ENCODE data around the gene DEPDC4. TPM values are rescaled to one million over a fixed set of nuclear protein-coding genes. Genes with fewer than 3 reads are reported as not detected.
"Not testable (repeated sequence)": the region's sequence is repeated elsewhere in the genome, so short reads cannot be mapped to it uniquely, and the experiment has no call there.

Gene DEPDC4
- total RNA-seq, 1 experiment from 2014 or later: 1.9 TPM

DNA sequence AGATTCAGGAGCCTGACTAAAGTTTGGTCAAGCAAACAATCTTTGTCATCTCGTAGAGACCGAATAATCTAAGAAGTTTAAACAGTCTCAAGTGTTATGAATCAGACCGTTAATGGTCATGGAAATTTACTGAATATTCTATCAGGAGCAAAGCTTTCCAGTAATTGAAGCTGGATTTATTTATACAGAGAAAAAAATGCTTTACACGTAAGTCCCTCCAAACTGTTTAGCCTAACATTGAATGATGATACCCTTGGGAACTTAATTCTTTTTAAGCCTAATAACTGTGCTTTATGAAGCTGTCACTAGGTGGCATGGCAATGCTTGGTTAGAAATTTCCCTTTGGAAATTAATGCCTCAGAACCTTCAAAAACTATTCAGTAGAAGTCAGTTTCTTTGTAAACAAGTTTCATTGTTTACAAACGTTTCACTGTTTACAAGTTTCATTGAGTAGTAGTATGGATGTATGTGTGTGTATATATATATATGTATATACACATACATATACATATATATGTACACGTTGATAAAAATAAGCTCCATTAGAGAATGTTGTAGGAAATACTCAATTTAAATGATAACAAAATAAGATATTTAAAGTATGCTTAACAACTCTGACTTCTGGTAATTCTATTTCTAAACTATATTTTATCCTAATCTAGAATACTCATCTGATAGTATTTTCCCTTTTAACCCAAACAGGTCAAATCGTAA, 32.1 kb downstream of the DEPDC4 start:
- CTCF ChIA-PET: interaction anchor here (0.6 to 1.4 kb wide), 7 partner anchors 13 to 270 kb away, joined by 3 to 22 read pairs (median 4); partner anchors contain the start of genes DEPDC4 and SCYL2
- TF ChIP-seq, protein P1, sequence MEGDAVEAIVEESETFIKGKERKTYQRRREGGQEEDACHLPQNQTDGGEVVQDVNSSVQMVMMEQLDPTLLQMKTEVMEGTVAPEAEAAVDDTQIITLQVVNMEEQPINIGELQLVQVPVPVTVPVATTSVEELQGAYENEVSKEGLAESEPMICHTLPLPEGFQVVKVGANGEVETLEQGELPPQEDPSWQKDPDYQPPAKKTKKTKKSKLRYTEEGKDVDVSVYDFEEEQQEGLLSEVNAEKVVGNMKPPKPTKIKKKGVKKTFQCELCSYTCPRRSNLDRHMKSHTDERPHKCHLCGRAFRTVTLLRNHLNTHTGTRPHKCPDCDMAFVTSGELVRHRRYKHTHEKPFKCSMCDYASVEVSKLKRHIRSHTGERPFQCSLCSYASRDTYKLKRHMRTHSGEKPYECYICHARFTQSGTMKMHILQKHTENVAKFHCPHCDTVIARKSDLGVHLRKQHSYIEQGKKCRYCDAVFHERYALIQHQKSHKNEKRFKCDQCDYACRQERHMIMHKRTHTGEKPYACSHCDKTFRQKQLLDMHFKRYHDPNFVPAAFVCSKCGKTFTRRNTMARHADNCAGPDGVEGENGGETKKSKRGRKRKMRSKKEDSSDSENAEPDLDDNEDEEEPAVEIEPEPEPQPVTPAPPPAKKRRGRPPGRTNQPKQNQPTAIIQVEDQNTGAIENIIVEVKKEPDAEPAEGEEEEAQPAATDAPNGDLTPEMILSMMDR (IDR thresholded peaks at IDR 0.05; ENCODE audit: unreplicated experiment): peak; percentile 53
- Mint-ChIP-seq H3K27me3 (ENCODE audit: unreplicated experiment) (no peaks in the 10 kb centered on the region), H3K36me3 (ENCODE audit: insufficient read depth, unreplicated experiment) (peaks cover 4% of the 10 kb centered on the region), H3K4me1 (ENCODE audit: low read depth, unreplicated experiment) (peaks cover 16% of the 10 kb centered on the region), H3K9me3 (ENCODE audit: low read depth, unreplicated experiment) (no peaks in the 10 kb centered on the region), H3K27ac (ENCODE audit: unreplicated experiment) (peak overlapping the region; percentile 70), H3K4me3 (ENCODE audit: low read depth, unreplicated experiment) (no peak overlapping the region)
- no TSS peak for BruUV-seq (replicated peaks)
- intact Hi-C loops (cut with micrococcal nuclease; ENCODE audit: unreplicated experiment): loop anchor here (1.0 to 10.0 kb wide), 4 partner anchors 80 to 508 kb away; no protein-coding TSS in a partner anchor
- peak; percentile 32 for DNase-seq

DNA sequence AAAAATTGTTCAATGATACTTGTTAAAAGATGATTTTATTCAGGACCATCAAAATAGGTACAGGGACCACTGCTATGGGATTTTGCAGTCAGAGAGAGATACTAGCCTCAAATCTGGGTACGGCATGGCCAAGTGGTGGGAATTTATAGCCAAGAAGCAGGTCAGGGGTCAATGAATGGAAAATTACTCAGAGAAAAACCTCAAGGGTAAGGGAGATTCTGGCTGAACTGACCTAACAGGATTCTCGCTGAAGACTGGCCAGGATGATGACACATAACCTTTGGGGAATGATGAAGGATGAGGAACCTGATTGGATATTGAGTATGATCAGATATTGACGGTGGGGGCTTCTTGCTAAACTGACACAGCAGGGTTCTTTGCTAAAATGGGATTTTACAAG, 32.7 kb downstream of the DEPDC4 start:
- TF ChIP-seq, protein P1 (IDR thresholded peaks at IDR 0.05; ENCODE audit: unreplicated experiment): no peak
- Mint-ChIP-seq H3K9me3 (ENCODE audit: low read depth, unreplicated experiment) (no peaks in the 10 kb centered on the region), H3K36me3 (ENCODE audit: insufficient read depth, unreplicated experiment) (peaks cover 10% of the 10 kb centered on the region), H3K4me1 (ENCODE audit: low read depth, unreplicated experiment) (peaks cover 21% of the 10 kb centered on the region), H3K27me3 (ENCODE audit: unreplicated experiment) (no peaks in the 10 kb centered on the region), H3K27ac (ENCODE audit: unreplicated experiment) (peak overlapping the region; percentile 70), H3K4me3 (ENCODE audit: low read depth, unreplicated experiment) (no peak overlapping the region)
- CTCF ChIA-PET: interaction anchor here (1.2 kb wide), 1 partner anchor 33 kb away, joined by 22 read pairs; the partner anchor contains the start of genes DEPDC4 and SCYL2
- no TSS peak for BruUV-seq (replicated peaks)
- intact Hi-C loops (cut with micrococcal nuclease; ENCODE audit: unreplicated experiment): loop anchor here (1.0 to 10.0 kb wide), 4 partner anchors 81 to 508 kb away; no protein-coding TSS in a partner anchor
- peak; percentile 23 for DNase-seq

DNA sequence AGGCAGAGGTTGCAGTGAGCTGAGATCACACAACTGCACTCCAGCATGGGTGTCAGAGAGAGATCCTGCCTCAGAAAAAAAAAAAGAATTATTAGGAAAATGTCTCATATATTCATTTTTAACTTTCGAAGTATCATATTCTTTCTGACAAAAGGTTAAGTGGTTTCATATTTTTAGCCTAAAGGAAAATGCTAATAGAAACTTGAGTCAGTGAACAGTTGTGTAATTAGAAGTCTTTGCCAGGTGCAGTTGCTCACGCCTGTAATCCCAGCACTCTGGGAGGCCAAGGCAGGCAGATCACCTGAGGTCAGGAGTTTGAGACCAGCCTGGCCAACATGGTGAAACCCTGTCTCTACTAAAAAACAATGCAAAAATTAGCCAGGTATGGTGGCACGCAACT, 35.0 kb downstream of the DEPDC4 start:
- H3K9me3 Mint-ChIP-seq (ENCODE audit: low read depth, unreplicated experiment); H3K4me3 Mint-ChIP-seq (ENCODE audit: low read depth, unreplicated experiment); H3K27ac Mint-ChIP-seq (ENCODE audit: unreplicated experiment); BruUV-seq (replicated peaks); CTCF ChIA-PET; H3K27me3 Mint-ChIP-seq (ENCODE audit: unreplicated experiment); DNase-seq: not testable (repeated sequence)
- Mint-ChIP-seq H3K36me3 (ENCODE audit: insufficient read depth, unreplicated experiment) (peaks cover 12% of the 10 kb centered on the region), H3K4me1 (ENCODE audit: low read depth, unreplicated experiment) (peaks cover 25% of the 10 kb centered on the region)
- intact Hi-C loops (cut with micrococcal nuclease; ENCODE audit: unreplicated experiment): loop anchor here (2.0 to 10.0 kb wide), 4 partner anchors 83 to 510 kb away; no protein-coding TSS in a partner anchor

DNA sequence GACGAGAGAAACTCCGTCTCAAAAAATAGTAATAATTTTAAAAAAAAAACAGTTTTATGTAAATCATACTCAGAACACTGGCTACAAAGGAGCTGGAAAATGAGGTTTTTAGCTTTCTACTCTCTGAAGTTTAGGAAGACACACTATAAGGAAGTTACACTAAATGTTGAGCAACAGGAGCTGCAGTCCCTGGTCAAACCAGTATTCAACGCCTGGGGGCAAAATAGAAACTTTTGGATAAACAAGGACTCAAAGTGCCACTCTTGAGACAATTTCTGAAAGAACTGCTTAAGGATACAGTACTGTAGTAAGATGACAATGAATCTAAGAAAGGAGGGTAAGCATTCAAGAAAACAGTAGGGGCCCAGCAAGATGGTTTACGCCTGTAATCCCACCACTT, 37.0 kb downstream of the DEPDC4 start:
- Mint-ChIP-seq H3K4me1 (ENCODE audit: low read depth, unreplicated experiment) (peaks cover 25% of the 10 kb centered on the region), H3K27me3 (ENCODE audit: unreplicated experiment) (no peaks in the 10 kb centered on the region), H3K9me3 (ENCODE audit: low read depth, unreplicated experiment) (no peaks in the 10 kb centered on the region), H3K27ac (ENCODE audit: unreplicated experiment) (peak overlapping the region; percentile 55), H3K36me3 (ENCODE audit: insufficient read depth, unreplicated experiment) (peaks cover 12% of the 10 kb centered on the region), H3K4me3 (ENCODE audit: low read depth, unreplicated experiment) (peak overlapping the region; percentile 19)
- TF ChIP-seq, protein P1 (IDR thresholded peaks at IDR 0.05; ENCODE audit: unreplicated experiment): no peak
- intact Hi-C loops (cut with micrococcal nuclease; ENCODE audit: unreplicated experiment): loop anchor here (2.0 to 10.0 kb wide), 4 partner anchors 85 to 512 kb away; no protein-coding TSS in a partner anchor
- BruUV-seq (replicated peaks): no TSS peak
- DNase-seq: peak; percentile 74
- CTCF ChIA-PET: interaction anchor here (0.7 to 1.8 kb wide), 12 partner anchors 8 to 462 kb away, joined by 3 to 15 read pairs (median 5); partner anchors contain the start of genes ACTR6, DEPDC4 and SCYL2
